ENCODE data around the gene GATAD2A. TPM values are rescaled to one million over a fixed set of nuclear protein-coding genes. Genes with fewer than 3 reads are reported as not detected.
A peak's percentile ranks its signal among the peaks of the same experiment; 100 is the strongest.

The GATAD2A gene
- total and polyA plus RNA-seq, 9 of the 15 experiments (the other 6 are each of a cell fraction or from before 2014, with no cell fraction given) = 2.4 to 226 (median 44.2) TPM

DNA sequence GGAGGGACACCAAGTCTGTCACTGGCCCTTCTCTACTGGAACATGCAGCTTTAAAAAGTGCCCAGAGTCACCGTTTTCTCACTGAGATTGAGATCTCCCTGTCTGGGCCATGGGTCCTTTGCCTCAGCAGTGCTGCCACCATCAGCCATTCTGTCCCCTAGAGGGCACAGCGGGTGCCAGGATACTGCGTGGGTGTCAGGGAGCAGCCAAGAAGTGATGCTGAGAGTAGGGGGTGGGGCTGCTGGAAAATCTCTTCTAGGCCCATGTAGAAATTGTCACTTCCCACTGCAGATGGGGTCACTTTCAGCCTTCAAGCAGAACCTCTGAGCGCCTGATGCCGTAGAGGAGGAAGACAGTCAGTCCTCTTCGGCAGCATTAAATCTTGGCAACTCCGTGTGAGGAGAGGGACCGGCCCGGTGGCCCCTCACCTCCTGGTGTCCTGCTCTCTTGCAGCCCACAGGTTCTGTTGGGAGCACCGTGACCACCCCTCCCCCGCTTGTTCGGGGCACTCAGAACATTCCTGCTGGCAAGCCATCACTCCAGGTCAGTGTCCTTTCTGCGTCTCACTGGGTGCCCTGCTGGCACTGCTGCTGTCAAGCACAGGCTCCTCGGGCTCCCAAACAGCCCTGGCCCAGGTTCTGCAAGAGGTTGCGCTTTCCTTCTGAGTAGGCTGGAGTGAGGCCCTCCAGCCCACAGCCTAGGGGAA, 88.5 kb downstream of the GATAD2A start:
- peaks cover 25% of the 10 kb centered on the region for H4K20me1 ChIP-seq (replicated peaks; ENCODE audit: control insufficient read depth, insufficient read depth, low read length)
- H3K4me2 ChIP-seq (ENCODE audit: insufficient read depth, low read length) = no peak overlapping the region
- no peak for ATAC-seq
- TF ChIP-seq NRF1 (conservative IDR thresholded peaks at IDR 0.05 in 1 of 2, IDR thresholded peaks at IDR 0.05 in 1 of 2) (no peak), PHTF2 (CRISPR knock-in tag; IDR thresholded peaks at IDR 0.05) (no peak), RBM14 (IDR thresholded peaks at IDR 0.05; ENCODE audit: borderline replicate concordance, insufficient read depth, low read depth, low read length) (no peak), HSF4 (CRISPR knock-in tag; IDR thresholded peaks at IDR 0.05; ENCODE audit: borderline replicate concordance) (no peak), KDM4B (IDR thresholded peaks at IDR 0.05; ENCODE audit: borderline replicate concordance in 2 of 2, low read depth in 1 of 2) (no peak), ZNF830 (CRISPR knock-in tag; IDR thresholded peaks at IDR 0.05) (no peak), ZNF347 (CRISPR knock-in tag; IDR thresholded peaks at IDR 0.05; ENCODE audit: low read depth) (no peak), ZNF639 (CRISPR knock-in tag; conservative IDR thresholded peaks at IDR 0.05 in 1 of 2, IDR thresholded peaks at IDR 0.05 in 1 of 2) (no peak), STAG1 (CRISPR knock-in tag; IDR thresholded peaks at IDR 0.05; ENCODE audit: borderline replicate concordance) (no peak), GATAD2A (IDR thresholded peaks at IDR 0.05) (no peak)
- no peak overlapping the region for H3K4me3 ChIP-seq
- H3K9me3 ChIP-seq (replicated peaks; ENCODE audit: control insufficient read depth, insufficient read depth, low read depth, low read length) = no peaks in the 10 kb centered on the region
- intact Hi-C loops (cut with micrococcal nuclease) = no loop called here
- H3K4me1 ChIP-seq (replicated peaks in 1 of 2; ENCODE audit: control insufficient read depth in 2 of 2, insufficient read depth in 2 of 2, low read length in 2 of 2) = peaks cover 13 to 38% of the 10 kb centered on the region in 2 experiments
- BruUV-seq (replicated peaks) = no TSS peak
- H3K27me3 ChIP-seq (ENCODE audit: control insufficient read depth in 2 of 2, insufficient read depth in 2 of 2, low read length in 2 of 2) = no peaks in the 10 kb centered on the region
- WGBS (ENCODE audit: insufficient coverage, low coverage, missing lambda C conversion rate) = 89% methylated on average over 12 of the region's 15 CpGs
- H3K79me2 ChIP-seq (ENCODE audit: control insufficient read depth, insufficient read depth, low read length) = peaks cover 51% of the 10 kb centered on the region
- ChIA-PET POLR2A (interaction anchor here (0.6 kb wide), 1 partner anchor 89 kb away, joined by 3 read pairs; the partner anchor contains the start of gene GATAD2A), CTCF (ENCODE audit: low intra/inter-chr PET ratio) (no interaction called here)
- in situ Hi-C loops (cut with MboI) = loop anchor here (5.0 kb wide), 1 partner anchor 127 kb away; no protein-coding TSS in a partner anchor
- no peak overlapping the region for H3K27ac ChIP-seq (ENCODE audit: extremely low read depth, low read depth, low read length)
- DNase-seq (ENCODE audit: extremely low read depth in 1 of 4, low spot score in 3 of 4) = no peak
- peaks cover 81% of the 10 kb centered on the region for H3K36me3 ChIP-seq (ENCODE audit: control insufficient read depth, insufficient read depth, low read length)
- H3K9ac ChIP-seq (ENCODE audit: insufficient read depth in 1 of 2, low read depth in 2 of 2, low read length in 2 of 2) = peak overlapping the region in 1 of 2 experiments; percentile 26; a peak in 1 of 4 replicates
- no peak overlapping the region for H2AFZ ChIP-seq (ENCODE audit: low read depth, low read length)
- peaks cover 4% of the 10 kb centered on the region for H3K9me1 ChIP-seq (ENCODE audit: control insufficient read depth, insufficient read depth, low read length)
- FAIRE-seq = no peak
